Fibroblast of lung (primary cell): Measurements from ENCODE around the gene SLX4. TPM values are rescaled to one million over a fixed set of nuclear protein-coding genes. Genes with fewer than 3 reads are reported as not detected.

Experiments
- DNase-seq, 2 donors: peaks; one replicate each; pipeline versions ENCODE4 v3.0.0 to v3.0.0-alpha.2; 2010; ENCODE audit warnings: low read depth in 2 of 2
- H2AFZ ChIP-seq: 2 replicates; pipeline ENCODE4 v1.5.1; 2012; ENCODE audit warnings: low read length, control low read depth, inconsistent platforms
- H3K27ac ChIP-seq: 2 replicates; pipeline ENCODE4 v1.5.1; 2011; ENCODE audit warnings: low read length, control low read depth; ENCODE audit not compliant: insufficient read depth
- H3K27me3 ChIP-seq: 2 replicates; pipeline ENCODE4 v1.5.1; 2011; ENCODE audit warnings: mild to moderate bottlenecking, low read length; ENCODE audit not compliant: control insufficient read depth, insufficient read depth
- H3K36me3 ChIP-seq: 2 replicates; pipeline ENCODE4 v1.5.1; 2011; ENCODE audit warnings: low read length; ENCODE audit not compliant: control insufficient read depth, insufficient read depth
- H3K4me1 ChIP-seq: 2 replicates; pipeline ENCODE4 v1.5.1; 2011; ENCODE audit warnings: low read length; ENCODE audit not compliant: control insufficient read depth, insufficient read depth; ENCODE audit errors: extremely low read depth
- H3K4me2 ChIP-seq: 2 replicates; pipeline ENCODE4 v1.5.1; 2011; ENCODE audit warnings: low read length, control low read depth; ENCODE audit not compliant: insufficient read depth; ENCODE audit errors: extremely low read depth
- H3K4me3 ChIP-seq, 4 experiments: fragments of 200-600 bp in 1 of 4; sonication (generic) in 1 of 4; replicated peaks in 1 of 4; 2 replicates each; pipeline ENCODE4 v1.5.1; 2011 to 2016; ENCODE audit warnings: low read length in 4 of 4, low read depth in 3 of 4, mild to moderate bottlenecking in 3 of 4, control low read depth in 2 of 4, inconsistent platforms in 1 of 4, mixed read lengths in 1 of 4; ENCODE audit not compliant: insufficient read depth in 1 of 4; ENCODE audit errors: control extremely low read depth in 1 of 4
- H3K79me2 ChIP-seq: 2 replicates; pipeline ENCODE4 v1.5.1; 2012; ENCODE audit warnings: mild to moderate bottlenecking, low read length, inconsistent platforms; ENCODE audit not compliant: control insufficient read depth, insufficient read depth
- H3K9ac ChIP-seq: 2 replicates; pipeline ENCODE4 v1.5.1; 2011; ENCODE audit warnings: mild to moderate bottlenecking, low read length, control low read depth; ENCODE audit not compliant: insufficient read depth
- H3K9me3 ChIP-seq: 2 replicates; pipeline ENCODE4 v1.5.1; 2012; ENCODE audit warnings: low read depth, low read length; ENCODE audit not compliant: control insufficient read depth, insufficient read depth
- H4K20me1 ChIP-seq: 2 replicates; pipeline ENCODE4 v1.5.1; 2011; ENCODE audit warnings: low read length; ENCODE audit not compliant: control insufficient read depth, insufficient read depth; ENCODE audit errors: extremely low read depth
- CTCF ChIP-seq, 2 donors: IDR thresholded peaks in 1 of 2; conservative IDR thresholded peaks in 1 of 2; 1 replicate in 1 of 2; 2 replicates in 1 of 2; pipeline ENCODE4 v1.5.1; 2011 to 2012; ENCODE audit warnings: low read length in 2 of 2, control low read depth in 1 of 2, inconsistent platforms in 1 of 2, low read depth in 1 of 2, mild to moderate bottlenecking in 1 of 2
- EZH2 ChIP-seq: IDR thresholded peaks from 2 replicates; pipeline ENCODE4 v1.5.1; 2012; ENCODE audit warnings: low read length, control low read depth, mild to moderate bottlenecking; ENCODE audit errors: missing control alignments
- polyA plus RNA-seq, 2 donors: library from polyadenylated mRNA; depleted of rRNA in 1 of 2; stranded (reverse) in 1 of 2; unstranded in 1 of 2; fragments of >200 nt; gene quantifications; 2 replicates each; pipeline ENCODE4 v1.2.1, GENCODE V29; 2011 to 2012; ENCODE audit warnings: missing spikeins in 1 of 2
- total RNA-seq: library from RNA; depleted of rRNA; stranded (reverse); fragments of >200 nt; gene quantifications from 2 replicates; pipeline ENCODE4 v1.2.1, GENCODE V29; 2014

The SLX4 gene
- total and polyA plus RNA-seq, 2 donors (not counting 1 experiment from before 2014, with no cell fraction given) = 0.81 to 4.0 TPM

GRCh38 chr16:3640207-3640606 lies 28.8 kb upstream of the SLX4 start:
- DNase-seq = no peak
- no peaks in the 10 kb centered on the region for H3K4me1 ChIP-seq
- no peak for TF ChIP-seq EZH2
- no peak for TF ChIP-seq CTCF (conservative IDR thresholded peaks at IDR 0.05 in 1 of 2, IDR thresholded peaks at IDR 0.05 in 1 of 2; ENCODE audit: low read depth in 1 of 2, low read length in 2 of 2)

GRCh38 chr16:3638916-3639644 lies 27.7 kb upstream of the SLX4 start:
- Histone ChIP-seq H3K4me2 (no peak overlapping the region), H2AFZ (no peak overlapping the region), H3K9ac (no peak overlapping the region), H3K79me2 (no peaks in the 10 kb centered on the region), H3K9me3 (no peaks in the 10 kb centered on the region), H3K27me3 (no peaks in the 10 kb centered on the region), H3K4me3 (no peak overlapping the region), H3K4me1 (no peaks in the 10 kb centered on the region), H4K20me1 (no peaks in the 10 kb centered on the region), H3K27ac (no peak overlapping the region), H3K36me3 (peaks cover 5% of the 10 kb centered on the region)
- TF ChIP-seq CTCF (conservative IDR thresholded peaks at IDR 0.05 in 1 of 2, IDR thresholded peaks at IDR 0.05 in 1 of 2; ENCODE audit: low read depth in 1 of 2, low read length in 2 of 2) = no peak
- no peak for TF ChIP-seq EZH2
- DNase-seq = no peak

More at GRCh38 chr16:3640207-3640606, 28.8 kb upstream of the SLX4 start:
- no peak overlapping the region for H3K9ac ChIP-seq
- no peak overlapping the region for H2AFZ ChIP-seq
- no peak overlapping the region for H3K4me3 ChIP-seq
- no peaks in the 10 kb centered on the region for H4K20me1 ChIP-seq
- H3K4me2 ChIP-seq = no peak overlapping the region
- H3K27ac ChIP-seq = no peak overlapping the region
- H3K36me3 ChIP-seq = peaks cover 5% of the 10 kb centered on the region
- no peaks in the 10 kb centered on the region for H3K9me3 ChIP-seq
- no peaks in the 10 kb centered on the region for H3K79me2 ChIP-seq
- no peaks in the 10 kb centered on the region for H3K27me3 ChIP-seq

- Histone ChIP-seq H3K4me1 (no peaks in the 10 kb centered on the region), H3K9ac (no peak overlapping the region), H4K20me1 (no peaks in the 10 kb centered on the region), H3K4me2 (no peak overlapping the region), H3K27ac (no peak overlapping the region), H3K79me2 (no peaks in the 10 kb centered on the region), H2AFZ (no peak overlapping the region), H3K4me3 (no peak overlapping the region), H3K27me3 (no peaks in the 10 kb centered on the region), H3K9me3 (no peaks in the 10 kb centered on the region), H3K36me3 (no peaks in the 10 kb centered on the region)
- DNase-seq = no peak
- TF ChIP-seq CTCF (conservative IDR thresholded peaks at IDR 0.05 in 1 of 2, IDR thresholded peaks at IDR 0.05 in 1 of 2; ENCODE audit: low read depth in 1 of 2, low read length in 2 of 2) (no peak), EZH2 (no peak)
Measured at GRCh38 chr16:3637371-3637923, 26.0 kb upstream of the SLX4 start.
